Fibroblast of lung (primary cell): ENCODE measurements around the gene POSTN. TPM values are rescaled to one million over a fixed set of nuclear protein-coding genes. Genes with fewer than 3 reads are reported as not detected.

Experiments used
- DNase-seq, 2 donors: peaks; one replicate each; pipeline versions ENCODE4 v3.0.0 to v3.0.0-alpha.2; 2010; ENCODE audit warnings: low read depth in 2 of 2
- H2AFZ ChIP-seq: 2 replicates; pipeline ENCODE4 v1.5.1; 2012; ENCODE audit warnings: low read length, control low read depth, inconsistent platforms
- H3K27ac ChIP-seq: 2 replicates; pipeline ENCODE4 v1.5.1; 2011; ENCODE audit warnings: low read length, control low read depth; ENCODE audit not compliant: insufficient read depth
- H3K27me3 ChIP-seq: 2 replicates; pipeline ENCODE4 v1.5.1; 2011; ENCODE audit warnings: mild to moderate bottlenecking, low read length; ENCODE audit not compliant: control insufficient read depth, insufficient read depth
- H3K36me3 ChIP-seq: 2 replicates; pipeline ENCODE4 v1.5.1; 2011; ENCODE audit warnings: low read length; ENCODE audit not compliant: control insufficient read depth, insufficient read depth
- H3K4me1 ChIP-seq: 2 replicates; pipeline ENCODE4 v1.5.1; 2011; ENCODE audit warnings: low read length; ENCODE audit not compliant: control insufficient read depth, insufficient read depth; ENCODE audit errors: extremely low read depth
- H3K4me2 ChIP-seq: 2 replicates; pipeline ENCODE4 v1.5.1; 2011; ENCODE audit warnings: low read length, control low read depth; ENCODE audit not compliant: insufficient read depth; ENCODE audit errors: extremely low read depth
- H3K4me3 ChIP-seq, 4 experiments: fragments of 200-600 bp in 1 of 4; sonication (generic) in 1 of 4; replicated peaks in 1 of 4; 2 replicates each; pipeline ENCODE4 v1.5.1; 2011 to 2016; ENCODE audit warnings: low read length in 4 of 4, low read depth in 3 of 4, mild to moderate bottlenecking in 3 of 4, control low read depth in 2 of 4, inconsistent platforms in 1 of 4, mixed read lengths in 1 of 4; ENCODE audit not compliant: insufficient read depth in 1 of 4; ENCODE audit errors: control extremely low read depth in 1 of 4
- H3K79me2 ChIP-seq: 2 replicates; pipeline ENCODE4 v1.5.1; 2012; ENCODE audit warnings: mild to moderate bottlenecking, low read length, inconsistent platforms; ENCODE audit not compliant: control insufficient read depth, insufficient read depth
- H3K9ac ChIP-seq: 2 replicates; pipeline ENCODE4 v1.5.1; 2011; ENCODE audit warnings: mild to moderate bottlenecking, low read length, control low read depth; ENCODE audit not compliant: insufficient read depth
- H3K9me3 ChIP-seq: 2 replicates; pipeline ENCODE4 v1.5.1; 2012; ENCODE audit warnings: low read depth, low read length; ENCODE audit not compliant: control insufficient read depth, insufficient read depth
- H4K20me1 ChIP-seq: 2 replicates; pipeline ENCODE4 v1.5.1; 2011; ENCODE audit warnings: low read length; ENCODE audit not compliant: control insufficient read depth, insufficient read depth; ENCODE audit errors: extremely low read depth
- EZH2 ChIP-seq: IDR thresholded peaks from 2 replicates; pipeline ENCODE4 v1.5.1; 2012; ENCODE audit warnings: low read length, control low read depth, mild to moderate bottlenecking; ENCODE audit errors: missing control alignments
- polyA plus RNA-seq, 2 donors: library from polyadenylated mRNA; depleted of rRNA in 1 of 2; stranded (reverse) in 1 of 2; unstranded in 1 of 2; fragments of >200 nt; gene quantifications; 2 replicates each; pipeline ENCODE4 v1.2.1, GENCODE V29; 2011 to 2012; ENCODE audit warnings: missing spikeins in 1 of 2
- total RNA-seq: library from RNA; depleted of rRNA; stranded (reverse); fragments of >200 nt; gene quantifications from 2 replicates; pipeline ENCODE4 v1.2.1, GENCODE V29; 2014
- TF ChIP-seq, protein P1 (sequence below), 2 donors: IDR thresholded peaks in 1 of 2; conservative IDR thresholded peaks in 1 of 2; 1 replicate in 1 of 2; 2 replicates in 1 of 2; pipeline ENCODE4 v1.5.1; 2011 to 2012; ENCODE audit warnings: low read length in 2 of 2, control low read depth in 1 of 2, inconsistent platforms in 1 of 2, low read depth in 1 of 2, mild to moderate bottlenecking in 1 of 2

Gene POSTN
- total and polyA plus RNA-seq, 2 donors (not counting 1 experiment from before 2014, with no cell fraction given) = 221 to 1,141 TPM

GRCh38 chr13:37531049-37531448 lies 67.5 kb downstream of the POSTN start:
- Histone ChIP-seq H3K36me3 (no peaks in the 10 kb centered on the region), H2AFZ (no peak overlapping the region), H3K79me2 (no peaks in the 10 kb centered on the region), H3K9me3 (no peaks in the 10 kb centered on the region), H3K4me1 (peaks cover 3% of the 10 kb centered on the region), H3K4me2 (no peak overlapping the region), H3K9ac (no peak overlapping the region), H4K20me1 (no peaks in the 10 kb centered on the region), H3K4me3 (no peak overlapping the region), H3K27ac (no peak overlapping the region), H3K27me3 (no peaks in the 10 kb centered on the region)
- TF ChIP-seq, protein P1, sequence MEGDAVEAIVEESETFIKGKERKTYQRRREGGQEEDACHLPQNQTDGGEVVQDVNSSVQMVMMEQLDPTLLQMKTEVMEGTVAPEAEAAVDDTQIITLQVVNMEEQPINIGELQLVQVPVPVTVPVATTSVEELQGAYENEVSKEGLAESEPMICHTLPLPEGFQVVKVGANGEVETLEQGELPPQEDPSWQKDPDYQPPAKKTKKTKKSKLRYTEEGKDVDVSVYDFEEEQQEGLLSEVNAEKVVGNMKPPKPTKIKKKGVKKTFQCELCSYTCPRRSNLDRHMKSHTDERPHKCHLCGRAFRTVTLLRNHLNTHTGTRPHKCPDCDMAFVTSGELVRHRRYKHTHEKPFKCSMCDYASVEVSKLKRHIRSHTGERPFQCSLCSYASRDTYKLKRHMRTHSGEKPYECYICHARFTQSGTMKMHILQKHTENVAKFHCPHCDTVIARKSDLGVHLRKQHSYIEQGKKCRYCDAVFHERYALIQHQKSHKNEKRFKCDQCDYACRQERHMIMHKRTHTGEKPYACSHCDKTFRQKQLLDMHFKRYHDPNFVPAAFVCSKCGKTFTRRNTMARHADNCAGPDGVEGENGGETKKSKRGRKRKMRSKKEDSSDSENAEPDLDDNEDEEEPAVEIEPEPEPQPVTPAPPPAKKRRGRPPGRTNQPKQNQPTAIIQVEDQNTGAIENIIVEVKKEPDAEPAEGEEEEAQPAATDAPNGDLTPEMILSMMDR (conservative IDR thresholded peaks at IDR 0.05 in 1 of 2, IDR thresholded peaks at IDR 0.05 in 1 of 2; ENCODE audit: low read depth in 1 of 2, low read length in 2 of 2) = no peak
- DNase-seq = peak in 1 of 2 donors; percentile 97

DNA sequence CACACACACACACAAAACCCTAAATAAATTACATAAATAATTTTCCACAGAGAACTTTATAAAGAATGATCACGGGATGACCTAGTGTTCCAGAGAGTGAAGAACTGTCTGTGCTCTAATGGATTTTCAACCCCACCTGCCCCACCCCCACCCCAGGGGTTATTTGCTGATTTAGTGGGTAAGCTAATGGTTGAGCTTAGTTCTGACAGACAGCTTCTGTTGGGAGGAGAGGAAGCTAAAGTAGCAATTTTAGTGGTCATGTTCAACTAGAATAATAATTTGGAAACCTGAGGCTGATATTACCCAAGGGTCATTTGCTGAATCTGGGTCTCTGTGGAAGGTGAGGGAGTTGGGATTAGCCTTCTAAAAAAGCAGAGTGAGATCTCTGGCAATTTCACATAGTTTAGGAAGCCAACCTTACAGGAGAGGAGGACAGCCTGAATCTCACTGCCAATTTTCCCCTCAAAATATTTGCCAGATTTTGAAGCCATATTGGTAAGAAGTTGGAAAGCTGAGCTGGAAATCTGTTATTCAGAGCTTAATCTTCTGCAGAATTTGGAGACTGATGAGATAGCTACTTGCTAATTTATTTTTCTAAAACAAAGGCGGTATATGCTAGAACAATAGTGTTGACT lies 68.7 kb downstream of the POSTN start:
- Histone ChIP-seq H3K4me2 (no peak overlapping the region), H3K79me2 (no peaks in the 10 kb centered on the region), H3K27ac (no peak overlapping the region), H3K9me3 (no peaks in the 10 kb centered on the region), H2AFZ (no peak overlapping the region), H3K4me3 (no peak overlapping the region), H4K20me1 (no peaks in the 10 kb centered on the region), H3K4me1 (peaks cover 3% of the 10 kb centered on the region), H3K36me3 (no peaks in the 10 kb centered on the region), H3K27me3 (no peaks in the 10 kb centered on the region), H3K9ac (no peak overlapping the region)
- DNase-seq = no peak
- TF ChIP-seq, protein P1 (conservative IDR thresholded peaks at IDR 0.05 in 1 of 2, IDR thresholded peaks at IDR 0.05 in 1 of 2; ENCODE audit: low read depth in 1 of 2, low read length in 2 of 2) = no peak
- TF ChIP-seq EZH2 = no peak

DNA sequence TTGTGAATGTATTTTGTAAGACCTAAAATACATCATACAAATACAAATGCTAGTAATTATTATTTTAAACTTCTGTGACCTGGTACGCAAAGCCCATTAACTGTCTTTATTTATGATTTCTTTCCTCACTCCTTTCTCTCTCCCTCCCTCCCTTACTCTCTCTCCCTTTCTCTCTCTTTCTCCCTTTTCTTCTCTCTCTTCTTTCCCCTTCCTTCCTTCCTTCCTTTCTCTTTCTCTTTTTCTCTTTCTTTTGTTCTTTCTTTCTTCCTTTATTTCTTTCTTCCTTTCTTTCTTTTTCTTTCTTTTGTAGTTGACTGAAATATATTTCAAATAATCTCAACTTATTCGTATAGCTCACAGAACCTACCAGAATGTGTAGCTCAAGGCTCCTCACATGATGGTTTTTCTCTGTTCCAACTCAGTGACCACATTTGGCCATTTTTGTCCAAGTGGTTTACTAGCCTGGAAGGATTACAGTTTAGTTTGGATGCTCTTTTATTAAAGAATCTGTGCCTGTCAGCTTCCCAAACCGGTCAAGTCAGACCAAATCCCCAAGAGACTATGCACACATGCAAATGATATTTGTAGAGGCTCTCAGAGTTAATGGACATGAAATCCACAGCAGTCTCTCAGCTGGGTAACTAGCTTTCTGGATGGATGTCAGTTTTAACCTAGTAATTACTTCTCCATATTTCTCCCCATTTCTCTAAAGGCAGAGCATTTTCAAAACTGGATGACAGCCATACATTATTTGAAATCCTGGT lies 71.7 kb downstream of the POSTN start:
- Histone ChIP-seq H3K4me2 (no peak overlapping the region), H3K4me3 (no peak overlapping the region), H3K4me1 (no peaks in the 10 kb centered on the region), H3K27ac (no peak overlapping the region), H3K9me3 (no peaks in the 10 kb centered on the region), H3K9ac (no peak overlapping the region), H3K79me2 (no peaks in the 10 kb centered on the region), H3K36me3 (no peaks in the 10 kb centered on the region), H2AFZ (no peak overlapping the region), H3K27me3 (no peaks in the 10 kb centered on the region), H4K20me1 (no peaks in the 10 kb centered on the region)
- peak; percentile 60 to 81 for DNase-seq
- no peak for TF ChIP-seq EZH2
- TF ChIP-seq, protein P1 (conservative IDR thresholded peaks at IDR 0.05 in 1 of 2, IDR thresholded peaks at IDR 0.05 in 1 of 2; ENCODE audit: low read depth in 1 of 2, low read length in 2 of 2) = no peak
